DND-41 (cell line): ENCODE results near the gene PDE4A.
"Not testable (repeated sequence)": the region's sequence is repeated elsewhere in the genome, so short reads cannot be mapped to it uniquely, and the experiment has no call there.

ENCODE experiments used
- EZH2 ChIP-seq: IDR thresholded peaks from 3 replicates; pipeline ENCODE4 v1.6.1; 2012; ENCODE audit warnings: borderline replicate concordance, low read depth, mild to moderate bottlenecking, moderate library complexity, low read length, inconsistent platforms; ENCODE audit not compliant: severe bottlenecking
- TF ChIP-seq, protein P1 (sequence below): IDR thresholded peaks from 2 replicates; pipeline ENCODE4 v1.5.1; 2012; ENCODE audit warnings: borderline replicate concordance, low read length, moderate library complexity, mild to moderate bottlenecking; ENCODE audit not compliant: poor library complexity, severe bottlenecking; ENCODE audit errors: extremely low read depth

DNA sequence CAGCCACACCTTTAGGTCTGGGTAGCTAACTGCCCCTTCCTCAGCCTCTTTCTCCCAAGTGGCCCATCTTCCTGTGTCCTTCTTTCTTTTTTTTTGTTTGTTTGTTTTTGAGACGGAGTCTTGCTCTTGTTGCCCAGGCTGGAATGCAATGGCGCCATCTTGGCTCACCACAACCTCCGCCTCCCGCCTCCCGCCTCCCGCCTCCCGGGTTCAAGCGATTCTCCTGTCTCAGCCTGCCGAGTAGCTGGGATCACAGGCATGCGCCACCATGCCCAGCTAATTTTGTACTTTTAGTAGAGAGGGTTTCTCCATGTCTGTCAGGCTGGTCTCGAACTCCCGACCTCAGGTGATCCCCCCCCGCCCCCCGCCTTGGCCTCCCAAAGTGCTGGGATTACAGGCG, 41.7 kb downstream of the PDE4A start:
- TF ChIP-seq, protein P1, sequence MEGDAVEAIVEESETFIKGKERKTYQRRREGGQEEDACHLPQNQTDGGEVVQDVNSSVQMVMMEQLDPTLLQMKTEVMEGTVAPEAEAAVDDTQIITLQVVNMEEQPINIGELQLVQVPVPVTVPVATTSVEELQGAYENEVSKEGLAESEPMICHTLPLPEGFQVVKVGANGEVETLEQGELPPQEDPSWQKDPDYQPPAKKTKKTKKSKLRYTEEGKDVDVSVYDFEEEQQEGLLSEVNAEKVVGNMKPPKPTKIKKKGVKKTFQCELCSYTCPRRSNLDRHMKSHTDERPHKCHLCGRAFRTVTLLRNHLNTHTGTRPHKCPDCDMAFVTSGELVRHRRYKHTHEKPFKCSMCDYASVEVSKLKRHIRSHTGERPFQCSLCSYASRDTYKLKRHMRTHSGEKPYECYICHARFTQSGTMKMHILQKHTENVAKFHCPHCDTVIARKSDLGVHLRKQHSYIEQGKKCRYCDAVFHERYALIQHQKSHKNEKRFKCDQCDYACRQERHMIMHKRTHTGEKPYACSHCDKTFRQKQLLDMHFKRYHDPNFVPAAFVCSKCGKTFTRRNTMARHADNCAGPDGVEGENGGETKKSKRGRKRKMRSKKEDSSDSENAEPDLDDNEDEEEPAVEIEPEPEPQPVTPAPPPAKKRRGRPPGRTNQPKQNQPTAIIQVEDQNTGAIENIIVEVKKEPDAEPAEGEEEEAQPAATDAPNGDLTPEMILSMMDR: not testable (repeated sequence)
- not testable (repeated sequence) for TF ChIP-seq EZH2
